HG03439 (cell line): ENCODE data around the gene FPGS.

Experiments used
- ATAC-seq: cut with Tn5 transposase; IDR thresholded peaks from one replicate; pipeline ENCODE4 v1.9.1; 2021; ENCODE audit warnings: mild to moderate bottlenecking, moderate library complexity; ENCODE audit not compliant: unreplicated experiment

FPGS gene

DNA sequence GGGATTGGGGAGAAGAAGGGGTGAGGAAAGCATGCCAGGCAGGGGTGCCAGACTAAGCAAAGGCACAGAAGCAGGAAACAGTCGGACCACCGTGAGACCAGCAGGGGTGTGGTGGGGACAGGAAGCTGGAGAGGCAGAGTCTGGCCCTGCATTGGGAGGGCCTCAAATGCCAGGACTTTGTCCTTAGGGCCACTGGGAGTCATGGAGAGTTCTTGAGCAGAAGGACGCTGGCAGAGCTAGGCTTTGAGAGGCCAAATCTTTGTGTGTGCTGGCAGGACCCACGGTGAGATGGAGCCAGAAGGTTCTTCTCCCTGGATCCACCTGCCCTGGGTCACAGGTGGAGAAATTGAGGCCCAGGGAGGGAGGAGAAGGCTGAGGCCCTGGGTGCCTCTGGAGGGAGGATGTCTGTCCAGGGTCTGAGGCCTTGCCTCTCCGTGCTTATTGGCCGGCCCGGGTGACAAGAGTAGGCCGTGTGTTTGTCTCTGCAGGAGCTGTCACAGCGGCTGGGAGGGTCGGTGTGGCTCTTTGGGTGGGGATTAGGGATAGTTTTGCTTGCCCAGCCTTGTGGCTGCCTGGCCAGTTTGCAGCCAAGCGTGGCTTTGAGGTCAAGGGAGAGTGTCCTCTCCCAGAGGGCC lies 53.5 kb downstream of the FPGS start:
- ATAC-seq: no peak

DNA sequence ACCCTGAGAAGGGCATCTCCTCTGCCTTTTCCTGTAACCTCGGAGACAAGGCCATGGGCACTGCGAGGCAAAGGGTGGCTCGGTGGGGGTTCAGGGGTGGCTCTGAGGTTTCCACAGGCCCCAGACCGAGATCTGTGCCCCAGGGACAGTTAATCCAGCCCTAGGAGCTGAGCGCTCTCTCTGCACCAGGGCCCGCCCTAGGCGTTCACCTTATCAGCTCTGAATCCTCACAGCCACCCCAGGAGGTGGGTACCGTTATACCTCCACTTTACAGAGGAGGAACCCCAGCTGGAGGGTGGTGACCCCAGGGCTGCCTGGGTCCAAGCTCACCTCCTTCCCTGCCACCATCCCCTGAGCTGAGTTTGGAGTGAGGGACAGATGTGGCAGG lies 54.0 kb downstream of the FPGS start:
- no peak for ATAC-seq

GRCh38 chr9:127857278-127857677 lies 54.6 kb downstream of the FPGS start:
- ATAC-seq: no peak

GRCh38 chr9:127858041-127858512 lies 55.4 kb downstream of the FPGS start:
- ATAC-seq: no peak

DNA sequence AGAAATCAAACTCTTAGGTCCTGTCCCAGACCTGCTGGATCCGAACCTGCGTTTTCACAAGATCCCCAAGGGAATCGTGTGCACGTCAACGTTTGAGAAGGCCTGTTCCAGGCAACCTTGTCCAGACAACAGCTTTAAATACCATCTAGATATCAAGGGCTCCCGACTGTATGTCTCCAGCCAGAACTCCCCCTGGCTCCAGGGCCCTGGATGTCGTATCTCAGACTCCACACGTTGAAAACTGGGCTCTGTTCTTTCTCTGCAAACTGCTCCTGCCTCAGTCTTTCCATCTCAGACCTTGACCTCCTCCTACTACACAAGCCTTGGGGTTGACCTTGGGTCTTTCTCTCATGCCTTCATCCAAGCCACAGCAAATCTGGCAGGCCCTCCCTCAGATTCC lies 57.6 kb downstream of the FPGS start:
- ATAC-seq: no peak

GRCh38 chr9:127860779-127861178 lies 58.1 kb downstream of the FPGS start:
- ATAC-seq: no peak

- ATAC-seq: no peak
Measured at GRCh38 chr9:127862075-127863011, 59.7 kb downstream of the FPGS start.

GRCh38 chr9:127863191-127863621 lies 60.5 kb downstream of the FPGS start:
- ATAC-seq: no peak
